ENCODE measurements around the gene PPP1R36.

PPP1R36 gene

DNA sequence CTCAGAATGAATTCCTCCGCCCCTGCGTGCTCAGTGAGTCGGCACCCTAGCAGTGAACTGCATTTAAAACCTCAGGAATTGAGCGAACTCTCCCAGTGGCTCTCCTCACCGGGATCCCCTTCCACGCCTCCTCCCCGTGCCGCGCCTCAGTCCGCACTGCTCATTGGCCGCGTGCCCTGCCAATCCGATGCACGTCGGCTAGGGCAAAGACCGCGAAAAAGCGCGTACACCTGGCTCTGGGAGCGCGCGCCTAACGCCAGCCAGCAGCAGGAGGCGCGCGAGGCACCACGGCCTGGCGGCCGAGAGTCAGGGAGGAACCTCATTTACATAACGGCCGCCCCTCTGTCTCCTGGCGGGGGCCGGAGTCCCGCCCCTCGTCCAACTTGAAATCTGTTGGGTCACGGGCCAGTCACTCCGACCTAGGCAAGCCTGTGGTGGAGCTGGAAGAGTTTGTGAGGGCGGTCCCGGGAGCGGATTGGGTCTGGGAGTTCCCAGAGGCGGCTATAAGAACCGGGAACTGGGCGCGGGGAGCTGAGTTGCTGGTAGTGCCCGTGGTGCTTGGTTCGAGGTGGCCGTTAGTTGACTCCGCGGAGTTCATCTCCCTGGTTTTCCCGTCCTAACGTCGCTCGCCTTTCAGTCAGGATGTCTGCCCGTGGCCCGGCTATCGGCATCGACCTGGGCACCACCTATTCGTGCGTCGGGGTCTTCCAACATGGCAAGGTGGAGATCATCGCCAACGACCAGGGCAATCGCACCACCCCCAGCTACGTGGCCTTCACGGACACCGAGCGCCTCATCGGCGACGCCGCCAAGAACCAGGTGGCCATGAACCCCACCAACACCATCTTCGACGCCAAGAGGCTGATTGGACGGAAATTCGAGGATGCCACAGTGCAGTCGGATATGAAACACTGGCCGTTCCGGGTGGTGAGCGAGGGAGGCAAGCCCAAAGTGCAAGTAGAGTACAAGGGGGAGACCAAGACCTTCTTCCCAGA, 9.3 kb upstream of the PPP1R36 start, which contains the start of gene HSPA2:
Gene HSPA2 (plus strand): TSS at position 534 of the 995 bp plus-strand sequence. CDS start 109 bp downstream, at position 643.
- peak within 1 kb of the TSS; percentile 52 for H3K4me3 ChIP-seq (ENCODE audit: low read depth, low read length)
- DNase-seq (ENCODE audit: low read depth) = peak; percentile 99
- in situ Hi-C loops (cut with HindIII; ENCODE audit: low sequenced_read_pairs) = no loop called here
- TF ChIP-seq, protein P1, sequence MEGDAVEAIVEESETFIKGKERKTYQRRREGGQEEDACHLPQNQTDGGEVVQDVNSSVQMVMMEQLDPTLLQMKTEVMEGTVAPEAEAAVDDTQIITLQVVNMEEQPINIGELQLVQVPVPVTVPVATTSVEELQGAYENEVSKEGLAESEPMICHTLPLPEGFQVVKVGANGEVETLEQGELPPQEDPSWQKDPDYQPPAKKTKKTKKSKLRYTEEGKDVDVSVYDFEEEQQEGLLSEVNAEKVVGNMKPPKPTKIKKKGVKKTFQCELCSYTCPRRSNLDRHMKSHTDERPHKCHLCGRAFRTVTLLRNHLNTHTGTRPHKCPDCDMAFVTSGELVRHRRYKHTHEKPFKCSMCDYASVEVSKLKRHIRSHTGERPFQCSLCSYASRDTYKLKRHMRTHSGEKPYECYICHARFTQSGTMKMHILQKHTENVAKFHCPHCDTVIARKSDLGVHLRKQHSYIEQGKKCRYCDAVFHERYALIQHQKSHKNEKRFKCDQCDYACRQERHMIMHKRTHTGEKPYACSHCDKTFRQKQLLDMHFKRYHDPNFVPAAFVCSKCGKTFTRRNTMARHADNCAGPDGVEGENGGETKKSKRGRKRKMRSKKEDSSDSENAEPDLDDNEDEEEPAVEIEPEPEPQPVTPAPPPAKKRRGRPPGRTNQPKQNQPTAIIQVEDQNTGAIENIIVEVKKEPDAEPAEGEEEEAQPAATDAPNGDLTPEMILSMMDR (IDR thresholded peaks at IDR 0.05; ENCODE audit: low read depth, low read length, missing control alignments) = peak; percentile 77

DNA sequence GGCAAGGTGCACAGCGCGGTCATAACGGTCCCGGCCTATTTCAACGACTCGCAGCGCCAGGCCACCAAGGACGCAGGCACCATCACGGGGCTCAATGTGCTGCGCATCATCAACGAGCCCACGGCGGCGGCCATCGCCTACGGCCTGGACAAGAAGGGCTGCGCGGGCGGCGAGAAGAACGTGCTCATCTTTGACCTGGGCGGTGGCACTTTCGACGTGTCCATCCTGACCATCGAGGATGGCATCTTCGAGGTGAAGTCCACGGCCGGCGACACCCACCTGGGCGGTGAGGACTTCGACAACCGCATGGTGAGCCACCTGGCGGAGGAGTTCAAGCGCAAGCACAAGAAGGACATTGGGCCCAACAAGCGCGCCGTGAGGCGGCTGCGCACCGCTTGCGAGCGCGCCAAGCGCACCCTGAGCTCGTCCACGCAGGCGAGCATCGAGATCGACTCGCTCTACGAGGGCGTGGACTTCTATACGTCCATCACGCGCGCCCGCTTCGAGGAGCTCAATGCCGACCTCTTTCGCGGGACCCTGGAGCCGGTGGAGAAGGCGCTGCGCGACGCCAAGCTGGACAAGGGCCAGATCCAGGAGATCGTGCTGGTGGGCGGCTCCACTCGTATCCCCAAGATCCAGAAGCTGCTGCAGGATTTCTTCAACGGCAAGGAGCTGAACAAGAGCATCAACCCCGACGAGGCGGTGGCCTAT, 8.3 kb upstream of the PPP1R36 start:
- no peak for DNase-seq (ENCODE audit: low read depth)
- peak overlapping the region; percentile 52 for H3K4me3 ChIP-seq (ENCODE audit: low read depth, low read length)
- in situ Hi-C loops (cut with HindIII; ENCODE audit: low sequenced_read_pairs) = no loop called here
- TF ChIP-seq, protein P1 (IDR thresholded peaks at IDR 0.05; ENCODE audit: low read depth, low read length, missing control alignments) = no peak

DNA sequence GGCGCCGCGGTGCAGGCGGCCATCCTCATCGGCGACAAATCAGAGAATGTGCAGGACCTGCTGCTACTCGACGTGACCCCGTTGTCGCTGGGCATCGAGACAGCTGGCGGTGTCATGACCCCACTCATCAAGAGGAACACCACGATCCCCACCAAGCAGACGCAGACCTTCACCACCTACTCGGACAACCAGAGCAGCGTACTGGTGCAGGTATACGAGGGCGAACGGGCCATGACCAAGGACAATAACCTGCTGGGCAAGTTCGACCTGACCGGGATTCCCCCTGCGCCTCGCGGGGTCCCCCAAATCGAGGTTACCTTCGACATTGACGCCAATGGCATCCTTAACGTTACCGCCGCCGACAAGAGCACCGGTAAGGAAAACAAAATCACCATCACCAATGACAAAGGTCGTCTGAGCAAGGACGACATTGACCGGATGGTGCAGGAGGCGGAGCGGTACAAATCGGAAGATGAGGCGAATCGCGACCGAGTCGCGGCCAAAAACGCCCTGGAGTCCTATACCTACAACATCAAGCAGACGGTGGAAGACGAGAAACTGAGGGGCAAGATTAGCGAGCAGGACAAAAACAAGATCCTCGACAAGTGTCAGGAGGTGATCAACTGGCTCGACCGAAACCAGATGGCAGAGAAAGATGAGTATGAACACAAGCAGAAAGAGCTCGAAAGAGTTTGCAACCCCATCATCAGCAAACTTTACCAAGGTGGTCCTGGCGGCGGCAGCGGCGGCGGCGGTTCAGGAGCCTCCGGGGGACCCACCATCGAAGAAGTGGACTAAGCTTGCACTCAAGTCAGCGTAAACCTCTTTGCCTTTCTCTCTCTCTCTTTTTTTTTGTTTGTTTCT, 7.6 kb upstream of the PPP1R36 start:
- peak overlapping the region; percentile 37 for H3K4me3 ChIP-seq (ENCODE audit: low read depth, low read length)
- no peak for DNase-seq (ENCODE audit: low read depth)
- in situ Hi-C loops (cut with HindIII; ENCODE audit: low sequenced_read_pairs) = no loop called here
- TF ChIP-seq, protein P1 (IDR thresholded peaks at IDR 0.05; ENCODE audit: low read depth, low read length, missing control alignments) = no peak

DNA sequence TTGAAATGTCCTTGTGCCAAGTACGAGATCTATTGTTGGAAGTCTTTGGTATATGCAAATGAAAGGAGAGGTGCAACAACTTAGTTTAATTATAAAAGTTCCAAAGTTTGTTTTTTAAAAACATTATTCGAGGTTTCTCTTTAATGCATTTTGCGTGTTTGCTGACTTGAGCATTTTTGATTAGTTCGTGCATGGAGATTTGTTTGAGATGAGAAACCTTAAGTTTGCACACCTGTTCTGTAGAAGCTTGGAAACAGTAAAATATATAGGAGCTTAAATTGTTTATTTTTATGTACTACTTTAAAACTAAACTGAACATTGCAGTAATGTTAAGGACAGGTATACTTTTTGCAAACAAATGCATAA, 6.9 kb upstream of the PPP1R36 start:
- no peak for DNase-seq (ENCODE audit: low read depth)
- TF ChIP-seq, protein P1 (IDR thresholded peaks at IDR 0.05; ENCODE audit: low read depth, low read length, missing control alignments) = no peak
- peak overlapping the region; percentile 37 for H3K4me3 ChIP-seq (ENCODE audit: low read depth, low read length)
- in situ Hi-C loops (cut with HindIII; ENCODE audit: low sequenced_read_pairs) = no loop called here

DNA sequence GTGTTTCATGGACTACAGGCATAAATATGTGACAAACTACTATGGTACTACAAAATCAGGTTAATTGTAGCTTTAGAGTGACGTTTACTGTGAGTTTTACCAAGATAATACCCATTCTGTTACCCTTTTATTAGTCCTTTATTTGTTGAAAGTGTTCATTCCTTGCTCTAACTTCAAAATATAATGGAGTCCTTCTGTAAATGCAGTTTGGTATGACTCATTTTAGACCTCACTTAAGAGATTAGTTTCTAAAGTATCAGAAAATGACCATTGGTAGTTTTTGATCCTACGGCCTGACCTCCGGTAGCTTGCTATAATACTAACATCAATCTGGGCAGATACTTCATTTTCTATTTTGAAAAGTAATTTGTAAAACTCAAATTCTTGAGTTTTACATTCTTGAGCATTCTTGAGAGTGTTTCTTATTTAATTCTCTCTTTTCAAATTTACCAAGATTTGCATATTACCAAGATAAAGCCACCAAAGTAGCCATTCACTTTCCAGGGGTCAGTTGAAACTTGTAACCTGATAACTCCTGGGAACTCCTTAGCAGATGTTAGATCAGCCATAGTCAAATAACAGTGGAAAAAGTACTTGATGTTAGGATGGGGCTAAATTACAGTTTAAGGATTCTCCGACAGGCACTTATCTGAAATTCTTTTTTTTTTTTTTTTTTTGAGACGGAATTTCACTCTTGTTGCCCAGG, 5.0 kb upstream of the PPP1R36 start:
- in situ Hi-C loops (cut with HindIII; ENCODE audit: low sequenced_read_pairs) = no loop called here
- no peak for DNase-seq (ENCODE audit: low read depth)
- TF ChIP-seq, protein P1 (IDR thresholded peaks at IDR 0.05; ENCODE audit: low read depth, low read length, missing control alignments) = no peak
- no peak overlapping the region for H3K4me3 ChIP-seq (ENCODE audit: low read depth, low read length)
